Subcutaneous adipose tissue (tissue), 4 donors: Measurements from ENCODE around the gene RAD51B. TPM values are rescaled to one million over a fixed set of nuclear protein-coding genes. Genes with fewer than 3 reads are reported as not detected.

Experiments used
- CTCF ChIP-seq: fragments of 450-650 bp; IDR thresholded peaks from one replicate; pipeline ENCODE4 v1.5.1; 2016; ENCODE audit warnings: low read depth, mild to moderate bottlenecking, control low read depth, antibody characterized with exemption, moderate library complexity
- total RNA-seq, 4 donors: library from RNA; depleted of rRNA; stranded (reverse); fragments of >200 nt; gene quantifications; one replicate each; pipeline ENCODE4 v1.1.0, GENCODE V29; 2016

RAD51B gene
- total RNA-seq, 4 donors from 2014 or later: 9.7 to 24.1 (median 16.7) TPM

GRCh38 chr14:68377459-68377858 is 557.9 kb downstream of the RAD51B start:
- no peak for TF ChIP-seq CTCF

GRCh38 chr14:68379510-68380328 is 560.1 kb downstream of the RAD51B start:
- TF ChIP-seq CTCF: no peak

- no peak for TF ChIP-seq CTCF
Observed at GRCh38 chr14:68380329-68380741, 560.8 kb downstream of the RAD51B start.

GRCh38 chr14:68384335-68384734 is 564.8 kb downstream of the RAD51B start:
- no peak for TF ChIP-seq CTCF

GRCh38 chr14:68384881-68385280 is 565.3 kb downstream of the RAD51B start:
- TF ChIP-seq CTCF: no peak

GRCh38 chr14:68386446-68386845 is 566.9 kb downstream of the RAD51B start:
- TF ChIP-seq CTCF: no peak

- TF ChIP-seq CTCF: no peak
Observed at GRCh38 chr14:68386950-68387779, 567.6 kb downstream of the RAD51B start.
